NCI-H446 (cell line): ENCODE results near the gene NTRK2.

Source experiments
- DNase-seq, 2 experiments: peaks; one replicate each; lab custom pipeline; 2025; lab: John Stamatoyannopoulos, UW

The NTRK2 gene

DNA sequence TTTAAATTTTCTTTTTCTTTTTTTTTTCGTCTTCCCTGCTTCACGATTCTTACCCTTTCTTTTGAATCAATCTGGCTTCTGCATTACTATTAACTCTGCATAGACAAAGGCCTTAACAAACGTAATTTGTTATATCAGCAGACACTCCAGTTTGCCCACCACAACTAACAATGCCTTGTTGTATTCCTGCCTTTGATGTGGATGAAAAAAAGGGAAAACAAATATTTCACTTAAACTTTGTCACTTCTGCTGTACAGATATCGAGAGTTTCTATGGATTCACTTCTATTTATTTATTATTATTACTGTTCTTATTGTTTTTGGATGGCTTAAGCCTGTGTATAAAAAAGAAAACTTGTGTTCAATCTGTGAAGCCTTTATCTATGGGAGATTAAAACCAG is 352.2 kb downstream of the NTRK2 start:
- no peak for DNase-seq

DNA sequence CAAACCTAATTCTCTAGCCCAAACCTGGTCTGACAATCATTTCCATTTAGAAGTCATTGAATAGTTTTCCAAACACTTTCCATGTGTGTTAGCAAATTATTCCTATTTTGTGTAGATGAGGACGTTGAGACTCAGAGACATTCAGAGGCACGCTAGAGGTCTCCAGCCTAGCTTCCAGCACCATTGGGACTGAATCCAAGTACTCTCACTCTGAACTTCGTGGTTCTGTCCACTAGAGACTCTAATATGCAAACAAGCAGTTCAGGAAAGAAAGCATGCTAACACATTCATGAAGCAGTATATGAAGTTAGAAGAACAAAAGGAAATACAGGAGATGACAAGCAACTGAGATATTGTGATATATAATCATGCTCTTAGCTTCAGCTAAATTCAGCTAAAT is 354.8 kb downstream of the NTRK2 start:
- no peak for DNase-seq

DNA sequence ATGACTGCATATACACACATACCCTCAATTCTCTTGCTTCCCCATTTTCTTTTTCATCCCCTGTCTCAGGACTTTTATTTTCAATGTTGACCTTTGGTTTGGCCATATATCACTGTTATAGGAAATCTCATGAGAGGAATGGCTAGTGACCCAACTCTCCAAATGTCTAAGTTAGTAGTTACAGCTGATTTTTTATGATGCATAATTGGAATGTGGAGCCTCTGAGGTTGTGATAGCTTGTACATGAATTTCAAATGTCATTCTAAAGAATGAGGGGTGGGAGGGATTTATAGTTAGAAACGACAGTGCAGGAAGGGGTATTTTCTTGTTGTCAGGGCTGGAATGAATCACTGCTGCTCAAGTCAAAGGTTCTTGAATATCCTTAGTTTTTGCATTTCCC is 356.1 kb downstream of the NTRK2 start:
- no peak for DNase-seq

DNA sequence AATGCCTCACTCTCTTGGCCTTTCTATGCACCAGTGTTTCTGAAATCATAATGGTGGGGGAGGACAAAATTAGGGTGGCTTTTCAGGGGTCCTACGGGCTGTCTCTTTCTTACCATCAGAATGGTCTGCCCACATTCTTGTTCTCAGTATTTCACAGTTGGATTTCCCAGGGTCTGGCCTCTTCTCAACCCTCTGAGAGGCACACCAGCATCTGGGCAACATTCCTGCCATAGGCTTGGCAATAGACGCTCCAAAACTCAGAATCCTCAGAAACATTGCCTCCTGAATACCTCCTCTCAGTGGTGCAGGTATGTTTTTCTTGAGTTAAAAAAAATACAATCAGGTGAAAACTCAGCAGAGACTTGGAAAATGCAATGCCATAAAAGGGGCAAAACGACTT is 358.3 kb downstream of the NTRK2 start:
- DNase-seq = no peak

DNA sequence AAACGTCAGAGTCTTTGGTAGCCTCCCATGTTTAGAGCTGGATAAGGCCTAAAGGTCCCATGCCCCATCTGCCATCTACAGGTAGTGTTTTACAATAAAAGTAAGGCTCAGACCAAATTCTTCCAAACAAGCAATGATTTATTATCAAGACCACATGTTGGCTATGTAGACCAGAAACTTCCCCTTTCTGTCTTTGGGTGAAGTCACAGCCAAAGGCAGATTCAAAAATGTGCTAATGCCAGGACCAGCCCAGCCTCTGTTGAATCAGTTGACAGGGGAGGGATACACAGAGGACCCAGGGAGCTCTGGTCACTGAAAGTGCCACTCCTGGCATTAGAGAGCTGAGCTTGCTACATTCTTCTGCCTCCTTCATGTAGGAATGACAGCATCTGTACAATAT is 360.8 kb downstream of the NTRK2 start:
- DNase-seq = no peak

DNA sequence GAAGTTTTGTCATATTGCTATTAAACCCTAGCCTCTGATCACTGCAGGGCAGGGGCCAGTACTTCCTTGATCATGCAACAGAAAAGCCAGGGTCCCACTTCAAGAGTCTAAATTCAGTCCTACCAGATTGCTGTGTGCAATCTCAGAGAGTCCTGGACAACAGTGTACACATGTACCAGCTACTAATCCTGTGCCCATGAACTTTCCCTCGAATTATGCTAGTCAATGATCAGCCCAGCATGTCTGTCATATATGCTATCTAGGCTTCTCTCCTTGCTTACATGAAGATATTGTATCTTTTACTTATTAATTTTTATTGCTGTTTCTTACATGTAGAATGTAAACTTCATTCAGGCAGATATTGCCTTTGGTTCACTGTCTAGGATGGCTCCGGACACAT is 367.0 kb downstream of the NTRK2 start:
- no peak for DNase-seq

DNA sequence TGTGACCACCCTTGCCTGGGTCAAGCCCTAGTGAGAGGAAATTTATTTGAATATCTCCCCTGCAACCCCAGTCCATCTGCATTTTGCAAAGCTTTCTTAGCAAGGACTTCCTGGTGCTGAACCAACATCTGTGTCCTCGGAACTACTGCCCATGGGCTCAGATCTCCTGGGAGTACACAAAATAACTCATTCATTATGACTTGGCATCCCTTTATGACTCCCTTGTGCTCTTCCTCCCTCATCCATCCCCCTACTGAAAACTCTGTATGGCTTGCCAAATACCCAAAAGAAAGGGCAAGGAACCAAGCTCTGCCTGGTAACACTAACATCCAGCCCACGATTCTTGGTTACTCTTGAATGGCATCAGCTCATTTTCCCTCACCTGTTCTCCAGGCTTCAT is 368.5 kb downstream of the NTRK2 start:
- DNase-seq = no peak

DNA sequence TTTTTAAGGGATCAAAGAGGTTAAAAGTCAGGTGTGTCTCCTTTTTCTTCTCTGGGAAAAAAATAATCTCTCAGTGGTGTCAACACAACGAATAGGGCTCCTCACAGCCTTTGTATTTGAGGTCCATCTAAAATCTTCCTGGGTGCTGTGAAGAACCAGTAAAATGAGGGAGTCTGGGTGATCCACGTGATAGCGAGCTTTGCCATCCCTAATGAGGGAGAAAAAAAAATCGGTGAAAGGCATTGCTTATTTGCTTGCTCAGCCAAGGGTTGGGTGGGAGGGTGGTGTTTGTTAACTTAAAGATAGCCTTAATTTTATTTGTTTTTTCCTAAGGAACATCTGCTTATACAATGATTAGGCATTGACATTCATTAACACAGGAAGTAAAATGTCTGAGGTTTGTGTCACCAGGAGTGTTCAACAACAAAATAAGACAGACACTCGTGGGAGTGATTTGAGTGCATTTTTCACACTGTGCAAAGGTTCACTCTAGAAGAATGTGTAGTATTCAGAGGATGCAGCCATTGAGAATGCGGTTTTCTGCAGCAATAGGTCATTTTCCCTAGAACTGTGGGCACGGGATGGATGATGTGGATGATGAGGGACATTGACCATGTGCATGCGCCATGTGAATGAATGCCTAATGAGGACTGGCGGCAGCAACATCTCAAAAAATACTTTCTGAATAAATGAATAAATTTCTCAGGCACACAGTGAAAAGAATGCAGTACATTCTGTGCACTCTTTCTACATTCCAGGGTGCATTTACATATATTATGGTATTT is 369.5 kb downstream of the NTRK2 start:
- no peak for DNase-seq

DNA sequence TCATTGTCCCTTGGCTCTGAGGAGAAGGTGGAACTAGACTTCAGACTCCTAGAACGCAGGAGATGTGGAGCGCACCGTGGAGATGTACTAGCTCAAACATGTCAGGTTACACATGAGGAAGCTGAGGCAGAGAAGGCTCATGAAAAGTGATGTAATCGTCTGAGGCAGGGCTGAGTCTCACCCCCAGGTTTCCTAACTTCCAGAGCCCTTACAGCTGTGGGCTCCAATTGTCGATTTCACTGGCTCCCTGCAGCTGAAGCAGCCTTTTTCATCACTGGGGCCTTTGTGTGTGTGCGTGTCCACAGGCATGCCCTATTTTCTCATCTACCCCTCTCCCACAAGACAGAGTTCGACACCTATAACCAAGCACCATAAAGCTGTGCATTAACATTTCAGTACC is 370.6 kb downstream of the NTRK2 start:
- DNase-seq = no peak

DNA sequence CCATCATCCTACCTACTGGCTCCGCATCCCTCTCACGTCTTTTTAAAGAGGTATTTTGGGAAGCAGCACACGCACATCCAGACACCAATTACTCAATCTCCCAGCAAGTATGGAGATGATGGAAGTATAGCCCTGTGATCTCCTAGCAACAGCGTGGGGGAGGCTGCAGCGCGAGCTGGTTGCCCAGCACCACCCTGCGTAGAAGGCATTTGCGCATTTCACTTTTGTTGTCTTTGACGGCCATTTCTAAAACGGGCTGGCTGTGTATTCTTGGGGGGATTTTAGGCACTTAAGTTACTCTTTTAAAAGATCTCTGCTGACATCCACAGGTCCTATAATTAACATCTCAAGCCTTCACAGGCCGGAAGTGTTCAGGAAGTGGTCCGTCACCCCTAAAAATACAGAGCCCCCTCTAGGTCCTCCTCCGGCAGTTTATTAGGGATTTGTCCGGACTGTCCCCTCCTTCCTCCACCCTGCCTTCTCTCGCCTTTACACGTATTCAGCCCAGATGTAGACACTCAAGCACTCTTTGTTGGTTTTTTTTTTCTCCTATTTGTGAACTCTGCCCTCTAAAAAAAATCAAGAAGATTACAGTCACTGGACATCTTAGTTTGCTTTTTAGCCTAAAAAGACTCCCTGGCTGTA is 371.4 kb downstream of the NTRK2 start:
- DNase-seq = no peak

DNA sequence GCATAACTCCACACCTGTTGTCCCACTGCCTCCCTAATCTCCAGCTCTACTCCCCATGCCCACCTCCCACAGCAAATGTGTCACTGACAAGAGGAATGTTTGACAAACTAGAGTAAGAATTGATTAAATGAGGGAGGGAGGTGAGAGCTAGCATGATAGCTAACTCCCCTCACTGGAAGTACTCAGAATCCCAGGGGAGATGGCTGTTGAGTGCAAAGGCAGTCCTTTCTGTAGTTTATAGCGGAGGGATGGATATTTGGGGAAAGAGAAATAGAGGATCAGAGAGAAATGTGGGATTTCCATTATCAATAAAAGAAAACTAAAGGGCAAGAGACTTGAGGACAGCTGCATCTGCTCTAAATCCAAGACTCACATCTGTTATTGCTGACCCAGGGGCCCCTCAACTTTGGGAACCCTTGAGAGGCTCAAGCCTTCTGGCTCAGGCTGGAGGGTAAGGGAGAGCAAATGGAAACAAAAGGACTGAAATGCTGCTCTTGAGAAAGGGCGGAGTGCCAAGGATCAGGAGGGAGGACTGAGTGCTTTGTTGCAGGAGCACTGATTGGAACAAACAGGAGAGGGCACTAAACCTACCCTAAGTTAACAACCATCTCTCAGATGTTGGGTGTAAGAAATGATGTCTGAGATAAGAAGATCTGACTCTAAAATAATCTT is 372.1 kb downstream of the NTRK2 start:
- DNase-seq = no peak

DNA sequence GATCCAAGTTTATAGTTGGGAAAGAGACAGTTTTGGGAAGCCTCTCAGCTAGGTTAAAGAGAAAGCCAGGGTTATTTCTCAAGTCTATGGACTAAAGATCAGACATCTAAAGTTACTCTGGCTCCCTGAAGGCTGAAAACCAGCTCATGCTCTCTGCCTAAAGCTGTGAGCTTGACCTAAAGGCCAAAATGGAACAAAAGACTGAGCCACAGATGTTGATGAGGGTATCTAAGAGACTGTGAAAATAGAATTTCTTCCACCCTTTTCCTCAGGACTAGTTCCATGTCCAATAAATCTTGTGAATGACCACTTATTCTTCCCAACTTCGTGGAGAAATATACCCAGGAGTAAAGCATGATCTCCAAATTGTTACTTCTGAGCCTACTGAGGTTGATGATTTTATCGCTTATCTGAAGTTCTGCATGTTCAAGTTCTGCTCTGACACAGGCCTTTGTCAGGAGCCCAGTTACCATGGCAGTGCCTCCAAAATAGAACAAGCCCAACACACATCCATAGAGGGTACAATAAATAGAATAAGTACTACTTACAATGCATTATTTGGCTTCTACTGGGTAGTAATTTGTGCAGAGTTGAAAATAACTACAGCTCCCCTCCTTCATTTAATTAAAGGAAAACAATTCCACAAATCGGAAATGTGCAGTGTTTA is 373.6 kb downstream of the NTRK2 start:
- no peak for DNase-seq

DNA sequence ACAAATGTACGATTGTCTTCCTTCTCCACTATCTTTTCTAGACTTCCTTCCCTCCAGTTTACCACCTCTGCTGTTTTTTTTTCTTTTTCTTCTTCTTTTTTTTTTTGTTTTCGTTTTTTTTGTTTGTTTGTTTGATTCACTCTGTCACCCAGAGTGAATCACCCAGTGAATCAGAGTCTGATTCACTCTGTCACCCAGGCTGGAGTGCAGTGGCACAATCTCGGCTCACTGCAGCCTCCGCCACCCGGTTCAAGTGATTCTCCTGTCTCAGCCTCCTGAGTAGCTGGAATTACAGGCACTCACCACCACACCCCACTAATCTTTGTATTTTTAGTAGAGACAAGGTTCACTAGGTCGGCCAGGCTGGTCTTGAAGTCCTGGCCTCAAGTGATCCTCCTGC is 375.7 kb downstream of the NTRK2 start:
- DNase-seq = no peak

DNA sequence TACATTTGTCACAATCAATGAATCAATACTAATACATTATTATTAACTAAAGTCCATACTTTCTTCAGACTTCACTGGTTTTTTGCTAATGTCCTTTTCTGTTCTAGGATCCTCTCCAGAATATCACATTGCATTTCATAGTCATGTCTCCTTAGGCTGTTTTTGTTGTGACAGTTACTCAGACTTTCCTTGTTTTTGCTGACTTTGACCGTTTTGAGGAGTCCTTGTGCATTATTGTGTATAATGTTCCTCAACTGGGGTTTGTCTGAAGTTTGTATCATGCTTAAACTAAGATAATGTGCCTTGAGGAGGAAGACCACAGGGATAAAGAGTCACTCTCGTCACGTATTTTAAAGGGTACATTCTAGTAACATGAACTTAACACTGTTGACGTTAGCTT is 376.9 kb downstream of the NTRK2 start:
- DNase-seq = no peak

DNA sequence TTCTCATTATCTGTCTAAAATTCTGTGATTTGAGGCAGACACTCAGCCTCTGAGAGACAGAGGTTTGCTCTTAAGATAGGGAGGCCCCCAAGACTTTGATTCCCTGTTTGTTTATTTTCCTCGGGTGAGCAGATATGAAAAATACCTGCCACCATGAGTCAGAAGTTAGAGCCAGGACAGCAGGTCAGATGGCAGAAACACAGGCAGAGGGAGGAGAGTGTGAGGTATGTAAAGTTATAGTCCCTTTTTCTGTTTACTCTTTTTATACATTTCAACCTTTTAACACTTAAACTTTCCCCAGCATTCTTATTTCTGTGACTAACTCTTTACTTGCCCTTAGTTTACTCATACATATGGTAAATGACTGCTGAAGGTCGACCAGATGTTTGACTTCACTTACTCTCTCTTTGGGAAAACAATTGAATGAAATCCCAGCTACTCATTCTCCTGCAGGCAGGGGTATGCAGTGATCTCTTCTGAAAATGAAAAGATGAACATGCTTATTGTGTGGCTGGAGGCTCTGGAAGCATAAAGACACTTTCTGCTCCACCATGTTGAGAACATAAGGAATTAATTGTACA is 383.8 kb downstream of the NTRK2 start:
- no peak for DNase-seq

DNA sequence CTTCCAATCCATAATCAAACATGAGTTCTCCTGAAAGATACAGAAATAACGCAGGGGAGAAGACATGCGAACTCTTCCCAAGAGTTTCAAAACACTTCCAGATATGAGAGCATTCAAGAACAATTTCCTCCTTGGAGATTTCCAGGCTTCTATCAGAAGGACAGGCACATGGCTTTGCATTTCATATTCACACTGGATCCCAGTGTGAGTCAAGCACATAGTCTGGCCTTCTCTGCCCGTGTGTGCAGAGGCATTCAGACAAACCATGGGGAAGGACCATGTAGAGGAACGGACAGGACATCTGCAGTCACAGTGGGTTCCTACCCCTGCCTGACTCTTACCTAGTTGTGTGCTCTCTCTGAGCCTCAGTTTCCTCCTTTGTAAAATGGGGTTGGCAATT is 384.5 kb downstream of the NTRK2 start:
- DNase-seq = no peak

DNA sequence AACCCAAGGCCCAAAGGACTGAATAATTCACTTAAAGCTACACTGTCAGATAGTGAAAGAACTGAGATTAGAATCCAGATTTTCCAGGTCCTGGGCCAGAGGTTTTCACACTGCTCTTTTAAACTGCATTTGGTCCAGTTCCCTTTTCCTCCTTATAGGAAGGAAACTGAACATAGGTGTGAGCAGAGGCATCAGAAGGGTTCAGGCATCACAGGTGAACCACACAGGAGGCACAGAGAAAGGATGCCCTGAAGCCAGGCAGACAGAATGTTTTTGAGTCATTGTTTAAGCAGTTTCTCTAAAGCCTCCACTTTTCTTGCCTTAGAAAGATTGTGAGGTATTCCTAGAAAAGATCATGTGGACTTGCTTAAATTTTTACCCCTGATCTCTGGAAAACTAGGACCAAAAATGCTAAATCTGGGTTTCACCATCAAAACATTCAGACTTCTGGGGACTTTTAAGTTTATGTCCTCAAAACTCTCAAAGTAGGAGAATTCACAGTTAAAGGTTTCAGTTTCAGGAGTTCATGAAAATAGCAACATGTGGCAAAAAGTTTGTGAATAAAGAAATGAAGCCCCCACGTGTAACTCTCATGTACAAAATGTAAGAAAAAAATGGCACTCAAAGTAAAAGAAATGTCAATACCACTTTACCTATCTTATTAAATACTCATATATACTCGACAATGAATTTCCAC is 386.1 kb downstream of the NTRK2 start:
- no peak for DNase-seq

DNA sequence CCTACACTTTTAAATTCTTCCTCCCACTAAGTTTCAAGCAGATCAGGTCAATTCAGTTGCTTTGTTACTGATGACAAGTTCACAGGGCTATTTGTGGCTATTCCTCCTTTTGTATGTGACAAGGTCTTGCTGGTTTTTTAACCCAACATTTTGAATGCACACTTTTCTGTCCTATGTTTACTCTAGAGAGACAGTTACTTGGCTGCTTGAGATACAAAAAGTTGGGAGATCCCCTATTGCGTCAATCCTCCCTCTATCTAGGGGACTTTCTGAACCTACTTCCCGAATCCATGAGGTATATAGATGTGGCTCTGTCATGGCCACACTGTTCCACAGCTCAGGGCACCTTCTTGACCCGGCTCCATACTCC is 386.7 kb downstream of the NTRK2 start:
- no peak for DNase-seq

DNA sequence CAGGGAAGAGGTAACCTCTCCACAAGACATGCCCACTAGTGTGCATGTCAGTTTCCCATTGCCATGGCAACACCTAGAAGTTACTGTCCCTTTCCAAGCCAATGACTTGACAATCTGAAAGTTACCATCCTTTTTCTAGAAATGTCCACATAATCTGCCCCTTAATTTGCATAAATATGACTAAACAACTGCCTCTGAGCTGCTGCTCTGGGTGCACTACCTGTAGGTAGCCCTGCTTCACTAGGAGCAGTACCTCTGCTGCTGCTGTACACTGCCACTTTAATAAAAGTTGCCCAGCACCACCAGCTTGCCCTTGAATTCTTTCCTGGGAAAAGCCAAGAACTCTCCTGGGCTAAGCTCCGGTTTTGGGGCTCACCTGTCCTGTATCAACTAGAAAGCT is 392.4 kb downstream of the NTRK2 start:
- DNase-seq = no peak

DNA sequence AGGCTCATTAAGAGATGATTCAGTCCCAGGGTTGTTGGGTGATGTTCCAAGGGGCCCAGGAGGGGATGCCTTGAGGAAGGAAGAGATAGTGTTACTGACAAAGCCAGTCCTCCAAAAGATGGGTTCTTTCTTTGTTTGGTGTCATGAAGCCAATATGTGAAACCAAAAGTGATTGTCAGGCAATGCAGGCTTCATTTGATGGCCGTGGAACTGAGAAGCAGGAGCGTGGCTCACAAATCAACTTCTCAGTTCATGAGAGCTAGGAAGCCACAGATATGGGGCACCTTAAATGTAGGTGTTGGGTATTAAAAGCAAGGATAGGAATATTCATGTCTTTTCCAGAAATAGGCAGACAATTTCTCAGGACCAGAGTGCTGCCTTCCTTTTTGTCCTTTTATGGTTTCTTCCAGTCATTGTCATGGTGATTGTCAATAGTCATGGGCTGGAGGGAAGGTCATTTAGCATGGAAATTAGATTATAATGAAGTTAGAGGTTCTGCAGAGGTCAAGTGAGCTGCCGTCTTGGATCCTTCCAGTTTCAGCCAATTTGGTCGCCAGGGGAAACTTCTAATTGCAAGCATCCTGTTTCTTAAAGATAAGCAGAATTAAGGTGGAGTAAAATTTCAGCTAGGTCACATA is 393.0 kb downstream of the NTRK2 start:
- no peak for DNase-seq

DNA sequence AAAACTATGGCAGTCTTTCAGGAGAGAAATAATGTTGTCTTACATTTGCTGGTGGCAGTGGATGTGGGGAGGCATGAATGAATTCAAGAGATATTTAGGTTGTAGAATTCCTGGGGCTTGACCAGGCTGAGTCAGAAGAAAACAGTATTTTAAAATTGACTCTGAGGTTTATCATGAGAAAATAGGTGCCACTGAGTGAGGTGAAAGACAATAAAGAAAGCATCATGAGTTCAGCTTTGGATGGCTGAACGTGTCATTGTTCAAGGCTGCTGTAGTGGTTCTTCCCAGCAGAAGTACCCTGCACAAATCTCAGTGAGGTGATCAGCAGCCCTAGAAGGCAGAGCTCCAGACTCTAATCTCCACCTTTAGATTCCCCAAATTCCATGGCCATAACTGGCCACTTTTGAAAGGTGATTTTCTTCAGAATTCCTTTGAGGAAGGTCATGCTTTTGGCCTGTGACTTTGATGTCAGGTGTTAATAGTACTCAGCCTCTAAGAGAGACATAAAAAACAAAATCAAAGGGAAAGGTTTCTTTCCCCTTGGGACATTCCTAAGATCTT is 395.4 kb downstream of the NTRK2 start:
- DNase-seq = no peak
